SH-SY5Y (cell line): ENCODE data around the gene KRTAP5-1.

ENCODE experiments used
- GATA2 ChIP-seq: IDR thresholded peaks from 2 replicates; pipeline ENCODE4 v1.6.1; 2011; ENCODE audit warnings: mild to moderate bottlenecking, low read depth, low read length
- GATA3 ChIP-seq: IDR thresholded peaks from 2 replicates; pipeline ENCODE4 v1.6.1; 2011; ENCODE audit warnings: low read depth, mild to moderate bottlenecking, low read length, moderate library complexity

GRCh38 chr11:1597331-1597993, 12.4 kb upstream of the KRTAP5-1 start:
- no peak for TF ChIP-seq GATA2
- TF ChIP-seq GATA3: no peak
